ENCODE data around the gene BDKRB2.
"Not testable (repeated sequence)": the region's sequence is repeated elsewhere in the genome, so short reads cannot be mapped to it uniquely, and the experiment has no call there.

BDKRB2 gene

DNA sequence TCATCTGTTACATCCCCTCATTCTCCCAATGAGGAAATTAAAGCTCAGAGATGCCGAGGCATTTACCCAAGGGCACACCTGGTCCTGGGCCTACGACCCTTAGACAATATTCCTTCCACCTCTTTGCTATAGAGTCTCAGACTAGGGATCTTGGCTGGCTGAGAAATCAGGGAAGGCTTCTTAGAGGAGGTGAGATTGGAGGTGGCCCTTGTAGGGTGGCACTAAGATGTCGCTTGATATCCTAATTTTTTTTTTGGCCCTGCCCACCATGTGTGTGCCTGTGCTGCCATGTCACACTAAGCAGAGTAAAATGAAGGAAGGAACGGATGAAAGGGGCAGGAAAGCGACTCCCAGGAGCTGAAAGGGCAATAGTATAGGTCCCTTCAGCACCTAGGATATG, 20.6 kb downstream of the BDKRB2 start:
- DNase-seq (ENCODE audit: low spot score): no peak

GRCh38 chr14:96225745-96226151, 21.1 kb downstream of the BDKRB2 start:
- no peak for DNase-seq (ENCODE audit: low spot score)

DNA sequence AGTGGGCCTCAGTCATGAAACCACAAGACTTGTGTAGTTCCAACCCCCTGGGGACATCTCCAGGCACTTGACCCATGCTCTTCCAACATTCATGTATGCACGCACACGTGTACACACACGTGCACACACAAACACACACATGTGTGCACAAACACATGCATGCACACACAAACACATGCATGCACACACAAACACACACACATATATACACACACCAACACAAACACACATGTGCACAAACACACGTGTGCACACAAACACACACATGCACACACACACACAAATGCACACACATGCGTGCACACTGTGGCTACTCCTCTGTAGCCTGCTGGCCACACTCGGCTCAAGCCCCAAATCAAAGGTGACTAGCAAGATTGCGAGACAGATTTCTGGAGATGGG, 22.8 kb downstream of the BDKRB2 start:
- DNase-seq (ENCODE audit: low spot score): no peak

GRCh38 chr14:96229315-96229714, 24.7 kb downstream of the BDKRB2 start:
- DNase-seq (ENCODE audit: low spot score): no peak

GRCh38 chr14:96231056-96231455, 26.4 kb downstream of the BDKRB2 start:
- no peak for DNase-seq (ENCODE audit: low spot score)

DNA sequence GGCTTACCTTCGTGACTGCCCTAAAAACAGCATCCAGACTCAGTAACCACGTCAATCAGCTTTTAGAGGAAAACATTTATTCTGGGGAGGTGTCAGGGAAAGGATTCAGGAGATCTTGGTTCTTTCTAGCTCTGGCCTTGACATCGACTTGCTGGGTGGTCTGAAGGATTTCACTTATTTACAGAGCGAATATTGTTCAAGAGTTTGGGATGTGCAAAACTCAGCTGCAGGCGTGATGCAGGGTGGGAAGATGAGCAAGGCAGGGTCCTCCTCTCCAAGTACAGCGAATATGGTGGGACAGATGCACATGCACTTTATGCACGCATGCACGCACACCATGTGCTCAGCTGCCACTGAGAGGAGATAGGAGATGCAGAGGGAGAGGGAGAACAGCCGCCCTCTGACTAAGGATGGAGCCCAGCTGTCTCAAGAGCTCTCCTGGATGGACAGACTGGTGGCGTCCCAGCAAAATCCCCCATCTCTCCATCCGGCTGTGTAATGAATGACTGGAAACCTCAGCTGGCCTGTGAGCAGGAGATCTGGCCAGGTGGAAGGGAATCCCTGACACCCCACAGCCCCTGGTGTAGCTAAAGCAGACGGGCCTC, 27.0 kb downstream of the BDKRB2 start:
- no peak for DNase-seq (ENCODE audit: low spot score)

- no peak for DNase-seq (ENCODE audit: low spot score)
Measured at GRCh38 chr14:96232506-96232905, 27.9 kb downstream of the BDKRB2 start.

DNA sequence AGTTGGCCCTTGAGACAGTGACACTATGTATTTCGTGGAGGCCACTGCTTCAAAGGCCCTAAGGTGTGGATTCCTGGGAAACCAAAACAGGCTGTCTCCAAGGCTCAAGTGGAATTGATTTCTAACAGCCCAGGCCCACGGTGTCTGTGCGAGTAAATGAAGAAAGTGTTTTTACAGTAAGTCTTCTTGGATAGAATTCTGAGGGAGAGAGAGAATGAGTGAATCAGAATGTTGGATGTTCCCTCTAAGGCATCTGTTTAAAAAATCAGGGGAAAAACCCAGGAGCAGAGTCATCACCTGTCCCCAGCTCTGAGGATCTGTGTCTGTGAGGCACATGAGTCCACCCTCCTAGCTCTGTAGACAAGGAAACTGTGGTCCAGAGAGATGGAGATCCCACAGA, 29.0 kb downstream of the BDKRB2 start:
- DNase-seq (ENCODE audit: low spot score): no peak

DNA sequence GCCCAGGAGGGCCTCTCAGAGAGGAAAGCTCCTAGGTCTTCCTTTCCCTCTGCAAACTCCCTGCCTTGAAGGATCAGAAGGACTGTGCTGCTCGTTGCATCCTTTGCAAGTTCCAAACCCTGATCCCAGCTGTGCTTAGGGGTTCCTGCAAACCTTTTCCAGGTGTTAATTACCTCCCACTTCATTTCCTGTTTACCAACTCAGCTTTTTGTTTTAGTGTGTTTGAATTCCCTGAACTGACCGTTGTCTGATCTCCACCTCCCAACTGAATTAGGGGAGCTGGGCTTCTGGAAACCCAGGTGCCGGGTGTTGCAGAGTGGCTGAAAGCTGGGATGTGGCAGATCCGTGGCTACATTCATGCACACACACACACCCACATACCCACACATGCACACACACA, 30.8 kb downstream of the BDKRB2 start:
- DNase-seq (ENCODE audit: low spot score): no peak

- DNase-seq (ENCODE audit: low spot score): no peak
Measured at GRCh38 chr14:96237641-96238040, 33.0 kb downstream of the BDKRB2 start.

GRCh38 chr14:96238676-96239265, 34.1 kb downstream of the BDKRB2 start:
- no peak for DNase-seq (ENCODE audit: low spot score)

DNA sequence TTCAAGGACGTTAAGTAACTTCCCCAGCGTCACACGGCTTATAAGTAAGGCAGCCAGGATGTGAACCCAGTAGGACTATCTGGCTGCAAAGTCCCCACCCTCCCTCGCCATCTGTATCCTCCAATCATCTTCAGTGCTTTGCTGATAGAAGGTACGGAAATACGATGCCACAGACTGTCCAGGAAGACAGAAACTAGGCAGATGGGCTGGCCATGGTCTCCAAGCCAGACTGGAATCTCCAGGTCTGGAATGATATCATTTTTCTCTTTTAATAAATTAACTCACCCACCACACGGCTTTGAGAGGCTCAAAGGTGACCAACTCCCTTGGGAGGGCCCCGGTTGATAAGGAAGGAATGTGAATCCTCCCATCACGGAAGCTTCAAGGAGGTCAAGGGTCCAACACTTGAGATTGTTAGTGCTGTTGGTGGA, 35.1 kb downstream of the BDKRB2 start:
- DNase-seq (ENCODE audit: low spot score): no peak

DNA sequence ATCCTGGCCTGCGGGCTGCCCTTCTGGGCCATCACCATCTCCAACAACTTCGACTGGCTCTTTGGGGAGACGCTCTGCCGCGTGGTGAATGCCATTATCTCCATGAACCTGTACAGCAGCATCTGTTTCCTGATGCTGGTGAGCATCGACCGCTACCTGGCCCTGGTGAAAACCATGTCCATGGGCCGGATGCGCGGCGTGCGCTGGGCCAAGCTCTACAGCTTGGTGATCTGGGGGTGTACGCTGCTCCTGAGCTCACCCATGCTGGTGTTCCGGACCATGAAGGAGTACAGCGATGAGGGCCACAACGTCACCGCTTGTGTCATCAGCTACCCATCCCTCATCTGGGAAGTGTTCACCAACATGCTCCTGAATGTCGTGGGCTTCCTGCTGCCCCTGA, 36.0 kb downstream of the BDKRB2 start:
- no peak for DNase-seq (ENCODE audit: low spot score)

- no peak for DNase-seq (ENCODE audit: low spot score)
Measured at GRCh38 chr14:96242126-96242525, 37.5 kb downstream of the BDKRB2 start.

DNA sequence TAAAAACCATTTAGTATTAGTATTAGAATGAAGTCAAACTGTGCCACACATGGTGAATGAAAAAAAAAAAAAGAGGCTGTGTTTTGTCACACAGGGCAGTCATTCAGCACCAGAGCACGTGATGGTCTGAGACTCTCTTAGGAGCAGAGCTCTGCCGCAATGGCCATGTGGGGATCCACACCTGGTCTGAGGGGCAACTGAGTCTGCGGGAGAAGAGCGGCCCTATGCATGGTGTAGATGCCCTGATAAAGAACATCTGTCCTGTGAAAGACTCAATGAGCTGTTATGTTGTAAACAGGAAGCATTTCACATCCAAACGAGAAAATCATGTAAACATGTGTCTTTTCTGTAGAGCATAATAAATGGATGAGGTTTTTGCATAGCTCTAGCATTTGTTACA, 39.1 kb downstream of the BDKRB2 start:
- DNase-seq (ENCODE audit: low spot score): no peak

DNA sequence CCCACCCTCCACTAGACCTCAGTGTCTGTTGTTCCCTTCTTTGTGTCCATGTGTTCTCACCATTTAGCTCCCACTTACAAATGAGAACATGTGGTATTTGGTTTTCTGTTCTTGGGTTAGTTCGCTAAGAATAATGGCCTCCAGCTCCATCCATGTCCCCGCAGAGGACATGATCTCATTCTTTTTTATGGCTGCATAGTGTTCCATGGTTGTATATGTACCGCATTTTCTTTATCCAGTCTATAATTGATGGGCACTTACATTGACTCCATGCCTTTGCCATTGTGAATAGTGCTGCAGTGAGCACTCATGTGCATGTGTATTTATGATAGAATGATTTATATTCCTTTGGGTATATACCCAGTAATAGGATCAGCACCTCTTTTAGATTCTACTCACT, 40.4 kb downstream of the BDKRB2 start:
- DNase-seq (ENCODE audit: low spot score): not testable (repeated sequence)

DNA sequence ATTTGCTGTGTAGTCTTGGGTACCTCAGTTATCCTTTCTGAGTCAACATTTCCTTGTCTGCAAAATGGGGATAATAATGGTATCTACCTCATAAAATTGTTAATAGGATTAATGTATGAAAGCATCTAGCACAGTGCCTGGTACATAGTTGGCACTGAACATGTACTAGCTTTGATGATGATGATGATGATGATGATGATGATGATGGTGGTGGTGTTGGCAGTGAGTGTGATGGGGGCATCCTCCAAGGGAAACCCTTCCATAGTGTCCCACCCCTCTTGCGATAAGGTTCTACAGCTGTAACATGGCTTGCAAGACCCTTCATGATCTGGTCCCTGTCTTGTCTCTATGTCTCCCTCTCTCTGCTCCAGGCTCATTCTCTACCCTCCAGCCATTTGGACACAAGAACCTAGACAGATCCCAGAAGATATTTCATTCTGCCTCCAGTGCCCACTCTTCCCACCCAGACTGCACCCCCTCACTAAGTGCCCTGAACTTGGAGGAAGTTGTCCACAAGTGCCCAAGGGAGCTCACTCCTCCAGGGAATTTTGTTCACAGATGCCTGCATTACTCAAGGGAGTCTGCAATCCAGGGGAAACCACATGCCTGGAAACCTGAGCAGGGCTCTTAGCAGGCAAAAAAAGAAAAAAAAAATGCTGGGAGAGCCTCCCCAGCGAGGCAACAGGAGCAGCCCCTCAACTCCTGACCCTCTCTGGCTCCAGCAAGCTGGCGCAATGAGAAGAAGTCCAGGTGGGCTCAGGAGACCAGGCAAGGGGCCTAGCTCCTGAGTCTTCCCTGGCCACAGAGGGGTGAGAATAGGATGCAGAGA, 41.3 kb downstream of the BDKRB2 start:
- DNase-seq (ENCODE audit: low spot score): no peak

DNA sequence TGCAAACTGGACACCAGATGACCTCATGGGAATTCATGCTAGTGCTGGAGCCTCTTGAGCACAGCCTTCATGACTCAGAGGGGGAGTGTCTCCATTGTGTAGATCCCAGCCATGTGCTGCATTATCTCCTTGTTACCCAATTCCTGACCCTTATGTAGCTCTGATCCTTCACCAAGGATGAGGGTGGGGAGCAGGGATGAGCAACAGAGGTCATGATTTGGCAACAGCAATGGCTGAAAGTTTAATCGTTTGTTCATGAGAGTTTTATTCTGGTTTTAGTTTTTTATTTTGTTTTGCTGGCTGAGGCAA, 41.9 kb downstream of the BDKRB2 start:
- no peak for DNase-seq (ENCODE audit: low spot score)

- no peak for DNase-seq (ENCODE audit: low spot score)
Measured at GRCh38 chr14:96247031-96247430, 42.4 kb downstream of the BDKRB2 start.

DNA sequence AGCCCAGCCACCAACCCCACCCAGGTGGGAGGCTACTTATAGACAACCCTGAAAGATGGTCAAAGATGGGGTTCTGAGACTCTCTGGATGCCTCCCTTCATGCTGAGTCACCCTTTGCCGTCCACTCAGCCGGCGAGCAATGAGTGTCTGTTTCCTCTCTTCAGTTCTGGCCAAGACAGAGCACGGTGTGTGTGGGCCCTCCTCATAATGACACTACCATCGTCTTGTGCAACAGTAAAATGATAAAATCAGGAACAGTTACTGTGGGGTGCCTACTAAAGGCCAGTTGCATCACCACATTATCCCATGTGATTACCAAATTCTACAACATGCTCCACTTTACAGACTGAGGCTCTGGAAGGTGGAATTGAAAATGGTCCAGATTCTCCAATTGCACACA, 44.4 kb downstream of the BDKRB2 start:
- DNase-seq (ENCODE audit: low spot score): no peak

DNA sequence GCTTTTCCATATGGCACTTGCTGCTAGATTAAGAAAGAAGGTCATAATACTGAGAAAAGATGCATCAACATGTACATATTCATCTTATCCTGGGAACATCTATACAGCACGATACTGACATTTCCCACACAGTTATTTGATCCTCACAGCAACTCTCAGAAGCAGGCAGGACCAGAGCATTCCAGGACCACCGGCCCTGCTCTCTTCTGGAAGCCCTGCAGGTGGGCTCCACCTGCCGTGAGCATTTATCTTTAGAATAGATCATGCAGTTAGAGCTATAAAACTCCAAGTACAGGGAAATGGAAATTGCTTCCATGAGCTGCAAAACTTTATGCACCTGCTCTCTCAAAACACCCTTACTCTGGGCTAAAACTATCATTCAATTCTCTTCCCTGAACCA, 45.8 kb downstream of the BDKRB2 start:
- DNase-seq (ENCODE audit: low spot score): no peak

DNA sequence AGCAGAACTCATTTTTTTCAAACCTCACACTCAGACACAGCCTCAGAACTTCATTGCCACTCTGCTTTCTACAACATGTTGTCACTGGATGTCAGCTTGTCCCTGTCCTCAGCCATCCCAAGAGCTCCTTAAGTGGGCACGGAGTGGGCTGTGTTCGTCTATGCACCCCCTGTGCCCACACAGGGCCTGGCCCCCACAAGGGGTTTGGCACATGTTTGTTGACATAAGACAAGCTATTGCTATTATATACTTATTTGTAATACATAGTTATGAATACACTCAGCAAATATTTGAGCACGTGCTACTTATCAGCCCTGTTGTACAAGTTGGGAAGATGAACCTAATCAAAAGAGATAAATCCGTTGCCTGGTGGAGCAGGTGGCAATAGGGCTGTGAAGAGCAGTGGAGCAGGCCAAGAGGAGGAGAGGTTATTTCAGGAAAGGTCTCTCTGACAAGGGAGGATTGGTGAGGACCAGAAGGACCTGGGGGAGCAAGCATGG, 47.1 kb downstream of the BDKRB2 start:
- DNase-seq (ENCODE audit: low spot score): no peak

GRCh38 chr14:96252323-96252998, 47.8 kb downstream of the BDKRB2 start:
- no peak for DNase-seq (ENCODE audit: low spot score)
